SK-N-SH (cell line): Measurements from ENCODE around the gene DDIT4.

Experiments used
- CHD2 ChIP-seq: fragments of 150-350 bp; IDR thresholded peaks from 2 replicates; pipeline ENCODE4 v1.6.1; 2018; ENCODE audit warnings: low read length; ENCODE audit not compliant: partially characterized antibody
- ELF1 ChIP-seq: IDR thresholded peaks from 2 replicates; pipeline ENCODE4 v1.4.0; 2012
- FOXM1 ChIP-seq: IDR thresholded peaks from 2 replicates; pipeline ENCODE4 v1.4.0; 2012; ENCODE audit warnings: low read depth, mild to moderate bottlenecking
- JUND ChIP-seq: IDR thresholded peaks from 2 replicates; pipeline ENCODE4 v1.4.0; 2012
- RAD21 ChIP-seq: IDR thresholded peaks from 2 replicates; pipeline ENCODE4 v1.6.1; 2012; ENCODE audit warnings: mild to moderate bottlenecking, low read length
- RXRA ChIP-seq: IDR thresholded peaks from 2 replicates; pipeline ENCODE4 v1.4.0; 2012; ENCODE audit warnings: low read depth, mild to moderate bottlenecking, borderline replicate concordance
- SIN3A ChIP-seq: IDR thresholded peaks from 2 replicates; pipeline ENCODE4 v1.6.1; 2012; ENCODE audit warnings: low read depth, mild to moderate bottlenecking, low read length, moderate library complexity, borderline replicate concordance
- TAF1 ChIP-seq: IDR thresholded peaks from 2 replicates; pipeline ENCODE4 v1.6.1; 2012; ENCODE audit warnings: low read depth, mild to moderate bottlenecking, low read length, moderate library complexity, borderline replicate concordance
- TF ChIP-seq, protein P1 (sequence below): fragments of 200-600 bp; sonication (generic); IDR thresholded peaks from 2 replicates; pipeline ENCODE4 v1.6.1; 2017; ENCODE audit warnings: antibody characterized with exemption, mild to moderate bottlenecking, moderate library complexity
- TF ChIP-seq, protein P2 (sequence below): IDR thresholded peaks from 2 replicates; pipeline ENCODE4 v1.4.0; 2012; ENCODE audit warnings: low read depth, borderline replicate concordance
- TF ChIP-seq, protein P3 (sequence below): IDR thresholded peaks from 2 replicates; pipeline ENCODE4 v1.6.1; 2012; ENCODE audit warnings: mild to moderate bottlenecking, low read depth, low read length, moderate library complexity

DNA sequence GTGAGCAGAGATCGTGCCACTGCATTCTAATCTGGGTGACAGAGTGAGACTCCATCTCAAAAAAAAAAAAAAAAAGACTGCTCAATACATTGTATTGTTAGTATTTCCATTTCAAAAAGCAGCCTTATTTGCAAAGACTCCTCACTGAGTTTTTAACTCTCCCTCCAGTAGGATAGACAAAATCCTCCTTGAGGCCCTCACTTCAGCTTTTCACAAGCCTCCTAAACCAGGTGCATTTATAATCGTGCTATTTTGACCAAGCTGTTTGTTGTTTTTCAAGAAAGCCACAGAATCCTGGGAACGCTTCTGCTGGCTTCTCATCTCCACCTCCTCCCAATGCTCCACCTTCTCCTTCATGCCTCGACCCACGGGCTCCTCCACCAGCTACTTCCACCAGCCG, 6.3 kb upstream of the DDIT4 start:
- TF ChIP-seq RXRA = no peak
- TF ChIP-seq, protein P1, sequence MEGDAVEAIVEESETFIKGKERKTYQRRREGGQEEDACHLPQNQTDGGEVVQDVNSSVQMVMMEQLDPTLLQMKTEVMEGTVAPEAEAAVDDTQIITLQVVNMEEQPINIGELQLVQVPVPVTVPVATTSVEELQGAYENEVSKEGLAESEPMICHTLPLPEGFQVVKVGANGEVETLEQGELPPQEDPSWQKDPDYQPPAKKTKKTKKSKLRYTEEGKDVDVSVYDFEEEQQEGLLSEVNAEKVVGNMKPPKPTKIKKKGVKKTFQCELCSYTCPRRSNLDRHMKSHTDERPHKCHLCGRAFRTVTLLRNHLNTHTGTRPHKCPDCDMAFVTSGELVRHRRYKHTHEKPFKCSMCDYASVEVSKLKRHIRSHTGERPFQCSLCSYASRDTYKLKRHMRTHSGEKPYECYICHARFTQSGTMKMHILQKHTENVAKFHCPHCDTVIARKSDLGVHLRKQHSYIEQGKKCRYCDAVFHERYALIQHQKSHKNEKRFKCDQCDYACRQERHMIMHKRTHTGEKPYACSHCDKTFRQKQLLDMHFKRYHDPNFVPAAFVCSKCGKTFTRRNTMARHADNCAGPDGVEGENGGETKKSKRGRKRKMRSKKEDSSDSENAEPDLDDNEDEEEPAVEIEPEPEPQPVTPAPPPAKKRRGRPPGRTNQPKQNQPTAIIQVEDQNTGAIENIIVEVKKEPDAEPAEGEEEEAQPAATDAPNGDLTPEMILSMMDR = no peak
- no peak for TF ChIP-seq CHD2
- TF ChIP-seq, protein P2, sequence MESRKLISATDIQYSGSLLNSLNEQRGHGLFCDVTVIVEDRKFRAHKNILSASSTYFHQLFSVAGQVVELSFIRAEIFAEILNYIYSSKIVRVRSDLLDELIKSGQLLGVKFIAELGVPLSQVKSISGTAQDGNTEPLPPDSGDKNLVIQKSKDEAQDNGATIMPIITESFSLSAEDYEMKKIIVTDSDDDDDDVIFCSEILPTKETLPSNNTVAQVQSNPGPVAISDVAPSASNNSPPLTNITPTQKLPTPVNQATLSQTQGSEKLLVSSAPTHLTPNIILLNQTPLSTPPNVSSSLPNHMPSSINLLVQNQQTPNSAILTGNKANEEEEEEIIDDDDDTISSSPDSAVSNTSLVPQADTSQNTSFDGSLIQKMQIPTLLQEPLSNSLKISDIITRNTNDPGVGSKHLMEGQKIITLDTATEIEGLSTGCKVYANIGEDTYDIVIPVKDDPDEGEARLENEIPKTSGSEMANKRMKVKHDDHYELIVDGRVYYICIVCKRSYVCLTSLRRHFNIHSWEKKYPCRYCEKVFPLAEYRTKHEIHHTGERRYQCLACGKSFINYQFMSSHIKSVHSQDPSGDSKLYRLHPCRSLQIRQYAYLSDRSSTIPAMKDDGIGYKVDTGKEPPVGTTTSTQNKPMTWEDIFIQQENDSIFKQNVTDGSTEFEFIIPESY = no peak
- TF ChIP-seq, protein P3, sequence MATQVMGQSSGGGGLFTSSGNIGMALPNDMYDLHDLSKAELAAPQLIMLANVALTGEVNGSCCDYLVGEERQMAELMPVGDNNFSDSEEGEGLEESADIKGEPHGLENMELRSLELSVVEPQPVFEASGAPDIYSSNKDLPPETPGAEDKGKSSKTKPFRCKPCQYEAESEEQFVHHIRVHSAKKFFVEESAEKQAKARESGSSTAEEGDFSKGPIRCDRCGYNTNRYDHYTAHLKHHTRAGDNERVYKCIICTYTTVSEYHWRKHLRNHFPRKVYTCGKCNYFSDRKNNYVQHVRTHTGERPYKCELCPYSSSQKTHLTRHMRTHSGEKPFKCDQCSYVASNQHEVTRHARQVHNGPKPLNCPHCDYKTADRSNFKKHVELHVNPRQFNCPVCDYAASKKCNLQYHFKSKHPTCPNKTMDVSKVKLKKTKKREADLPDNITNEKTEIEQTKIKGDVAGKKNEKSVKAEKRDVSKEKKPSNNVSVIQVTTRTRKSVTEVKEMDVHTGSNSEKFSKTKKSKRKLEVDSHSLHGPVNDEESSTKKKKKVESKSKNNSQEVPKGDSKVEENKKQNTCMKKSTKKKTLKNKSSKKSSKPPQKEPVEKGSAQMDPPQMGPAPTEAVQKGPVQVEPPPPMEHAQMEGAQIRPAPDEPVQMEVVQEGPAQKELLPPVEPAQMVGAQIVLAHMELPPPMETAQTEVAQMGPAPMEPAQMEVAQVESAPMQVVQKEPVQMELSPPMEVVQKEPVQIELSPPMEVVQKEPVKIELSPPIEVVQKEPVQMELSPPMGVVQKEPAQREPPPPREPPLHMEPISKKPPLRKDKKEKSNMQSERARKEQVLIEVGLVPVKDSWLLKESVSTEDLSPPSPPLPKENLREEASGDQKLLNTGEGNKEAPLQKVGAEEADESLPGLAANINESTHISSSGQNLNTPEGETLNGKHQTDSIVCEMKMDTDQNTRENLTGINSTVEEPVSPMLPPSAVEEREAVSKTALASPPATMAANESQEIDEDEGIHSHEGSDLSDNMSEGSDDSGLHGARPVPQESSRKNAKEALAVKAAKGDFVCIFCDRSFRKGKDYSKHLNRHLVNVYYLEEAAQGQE = no peak
- TF ChIP-seq SIN3A = no peak
- no peak for TF ChIP-seq FOXM1
- no peak for TF ChIP-seq TAF1
- TF ChIP-seq ELF1 = no peak
- no peak for TF ChIP-seq RAD21
- no peak for TF ChIP-seq JUND
